HCT116 (cell line): Measurements from ENCODE around the gene TMEM208.

Experiments
- CTCF ChIP-seq, 3 experiments: fragments of 200-600 bp in 1 of 3; sonication (generic) in 1 of 3; IDR thresholded peaks in 2 of 3; conservative IDR thresholded peaks in 1 of 3; 2 replicates each; pipeline ENCODE4 v1.5.1; 2012 to 2017; ENCODE audit warnings: low read depth in 2 of 3, low read length in 2 of 3, antibody characterized with exemption in 1 of 3, borderline replicate concordance in 1 of 3, control low read depth in 1 of 3, mild to moderate bottlenecking in 1 of 3, mixed read lengths in 1 of 3, mixed run types in 1 of 3, moderate library complexity in 1 of 3; ENCODE audit not compliant: insufficient read depth in 1 of 3
- JUND ChIP-seq: IDR thresholded peaks from 2 replicates; pipeline ENCODE4 v1.6.1; 2012
- POLR2AphosphoS5 ChIP-seq: IDR thresholded peaks from 2 replicates; pipeline ENCODE4 v1.6.1; 2011; ENCODE audit warnings: mild to moderate bottlenecking, low read depth, low read length, moderate library complexity
- SRF ChIP-seq: IDR thresholded peaks from 2 replicates; pipeline ENCODE4 v1.6.1; 2012; ENCODE audit warnings: low read depth
- YY1 ChIP-seq: IDR thresholded peaks from 2 replicates; pipeline ENCODE4 v1.6.1; 2011; ENCODE audit warnings: low read length, low read depth, moderate library complexity, mild to moderate bottlenecking; ENCODE audit not compliant: insufficient replicate concordance; ENCODE audit errors: extremely low read depth
- ZNF274 ChIP-seq: fragments of 200-500 bp; sonication (Bioruptor generic); IDR thresholded peaks from 2 replicates; pipeline ENCODE4 v1.6.1; 2014; ENCODE audit warnings: mild to moderate bottlenecking, low read depth, low read length, inconsistent platforms

GRCh38 chr16:67250045-67250327 is 23.1 kb downstream of the TMEM208 start:
- TF ChIP-seq CTCF (IDR thresholded peaks at IDR 0.05 in 2 of 3, conservative IDR thresholded peaks at IDR 0.05 in 1 of 3; ENCODE audit: borderline replicate concordance in 1 of 3, insufficient read depth in 1 of 3, low read depth in 2 of 3, low read length in 2 of 3): no peak
- TF ChIP-seq SRF: no peak
- TF ChIP-seq YY1: no peak
- no peak for TF ChIP-seq POLR2AphosphoS5
- no peak for TF ChIP-seq JUND
- no peak for TF ChIP-seq ZNF274
